AG10803 (cell line): Measurements from ENCODE around the gene XCL2.

Source experiments
- DNase-seq: peaks from one replicate; pipeline ENCODE4 v3.0.0; 2010; ENCODE audit warnings: low read depth
- H3K4me3 ChIP-seq: 2 replicates; pipeline ENCODE4 v1.5.1; 2011; ENCODE audit warnings: mild to moderate bottlenecking, low read length, control low read depth
- CTCF ChIP-seq: conservative IDR thresholded peaks from 2 replicates; pipeline ENCODE4 v1.5.1; 2011; ENCODE audit warnings: mild to moderate bottlenecking, low read length, control low read depth, inconsistent platforms

XCL2 gene

GRCh38 chr1:168504064-168504837 is 39.5 kb downstream of the XCL2 start:
- TF ChIP-seq CTCF = no peak
- peak; percentile 97 for DNase-seq
- H3K4me3 ChIP-seq = peak overlapping the region; percentile 5; the same call in 1 of the 2 replicates

- no peak for TF ChIP-seq CTCF
- no peak for DNase-seq
These were observed 44.1 kb downstream of the XCL2 start for GRCh38 chr1:168499688-168500049.

GRCh38 chr1:168498956-168499687 is 44.7 kb downstream of the XCL2 start:
- DNase-seq = no peak
- H3K4me3 ChIP-seq = no peak overlapping the region
- no peak for TF ChIP-seq CTCF

More at GRCh38 chr1:168499688-168500049, 44.1 kb downstream of the XCL2 start:
- no peak overlapping the region for H3K4me3 ChIP-seq

- peak; percentile 77 for DNase-seq
- TF ChIP-seq CTCF = no peak
- no peak overlapping the region for H3K4me3 ChIP-seq
These were observed 45.6 kb downstream of the XCL2 start for GRCh38 chr1:168498159-168498631.

GRCh38 chr1:168497376-168497950 is 46.3 kb downstream of the XCL2 start:
- TF ChIP-seq CTCF = no peak
- H3K4me3 ChIP-seq = no peak overlapping the region
- DNase-seq = no peak

GRCh38 chr1:168491527-168492164 is 52.2 kb downstream of the XCL2 start:
- H3K4me3 ChIP-seq = no peak overlapping the region
- no peak for TF ChIP-seq CTCF
- peak; percentile 59 for DNase-seq
